Sigmoid colon (tissue), 4 donors: ENCODE data around the gene PCSK5.

Experiments used
- EP300 ChIP-seq, 4 donors: sonication (generic); formaldehyde crosslinking; IDR thresholded peaks; one replicate each; pipeline ENCODE4 v1.6.1; 2017; ENCODE audit warnings: antibody characterized with exemption in 4 of 4
- POLR2A ChIP-seq, 2 donors: fragments of 450-650 bp; IDR thresholded peaks; one replicate each; pipeline ENCODE4 v1.6.1; 2016; ENCODE audit warnings: antibody characterized with exemption in 2 of 2, mild to moderate bottlenecking in 2 of 2, moderate library complexity in 2 of 2
- TF ChIP-seq, protein P1 (sequence below), 4 experiments: fragments of 450-650 bp in 3 of 4; fragments of 200-600 bp in 1 of 4; IDR thresholded peaks; one replicate each; pipeline ENCODE4 v1.5.1; 2016 to 2019; ENCODE audit warnings: antibody characterized with exemption in 4 of 4, mild to moderate bottlenecking in 3 of 4, moderate library complexity in 2 of 4

DNA sequence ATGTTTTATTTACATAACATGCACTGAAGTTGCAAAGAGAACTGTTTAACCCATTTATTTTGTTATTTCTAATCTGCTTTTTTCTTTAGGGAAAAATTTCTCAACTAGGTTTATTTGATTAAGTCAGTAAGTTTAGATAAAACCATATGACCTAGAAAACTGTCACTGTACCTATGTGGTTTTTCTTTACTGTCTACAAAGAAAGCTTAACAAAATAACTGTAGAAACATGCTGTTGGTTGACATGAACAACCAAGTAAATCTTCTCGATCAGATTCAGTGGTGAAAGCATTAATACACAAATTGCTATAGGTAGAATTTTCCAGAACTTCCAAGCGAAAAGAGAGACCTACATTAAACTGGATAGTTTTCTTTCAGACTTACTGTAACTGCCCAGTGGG lies 137.4 kb downstream of the PCSK5 start:
- TF ChIP-seq, protein P1, sequence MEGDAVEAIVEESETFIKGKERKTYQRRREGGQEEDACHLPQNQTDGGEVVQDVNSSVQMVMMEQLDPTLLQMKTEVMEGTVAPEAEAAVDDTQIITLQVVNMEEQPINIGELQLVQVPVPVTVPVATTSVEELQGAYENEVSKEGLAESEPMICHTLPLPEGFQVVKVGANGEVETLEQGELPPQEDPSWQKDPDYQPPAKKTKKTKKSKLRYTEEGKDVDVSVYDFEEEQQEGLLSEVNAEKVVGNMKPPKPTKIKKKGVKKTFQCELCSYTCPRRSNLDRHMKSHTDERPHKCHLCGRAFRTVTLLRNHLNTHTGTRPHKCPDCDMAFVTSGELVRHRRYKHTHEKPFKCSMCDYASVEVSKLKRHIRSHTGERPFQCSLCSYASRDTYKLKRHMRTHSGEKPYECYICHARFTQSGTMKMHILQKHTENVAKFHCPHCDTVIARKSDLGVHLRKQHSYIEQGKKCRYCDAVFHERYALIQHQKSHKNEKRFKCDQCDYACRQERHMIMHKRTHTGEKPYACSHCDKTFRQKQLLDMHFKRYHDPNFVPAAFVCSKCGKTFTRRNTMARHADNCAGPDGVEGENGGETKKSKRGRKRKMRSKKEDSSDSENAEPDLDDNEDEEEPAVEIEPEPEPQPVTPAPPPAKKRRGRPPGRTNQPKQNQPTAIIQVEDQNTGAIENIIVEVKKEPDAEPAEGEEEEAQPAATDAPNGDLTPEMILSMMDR (IDR thresholded peaks at IDR 0.05), result no peak
- TF ChIP-seq EP300 (IDR thresholded peaks at IDR 0.05), result no peak
- no peak for TF ChIP-seq POLR2A (IDR thresholded peaks at IDR 0.05)
